BJ (cell line): ENCODE measurements around the gene EPB41. TPM values are rescaled to one million over a fixed set of nuclear protein-coding genes. Genes with fewer than 3 reads are reported as not detected.

Experiments
- CTCF ChIA-PET: fragments of 350-600 bp; formaldehyde crosslinking; extraction: SDS; loops from one replicate; lab custom pipeline; 2021; ENCODE audit warnings: antibody characterized with exemption, inconsistent platforms; lab: Yijun Ruan, JAX
- POLR2A ChIA-PET: fragments of 300-600 bp; sonication (Branson Sonifier 250); formaldehyde crosslinking; extraction: SDS; loops from one replicate; lab custom pipeline; 2021; ENCODE audit warnings: antibody characterized with exemption; lab: Charles Lee
- DNase-seq: peaks from one replicate; pipeline ENCODE4 v3.0.0-alpha.2; 2011; ENCODE audit warnings: low read depth
- H3K27me3 ChIP-seq: 2 replicates; pipeline ENCODE4 v1.6.0; 2011; ENCODE audit warnings: low read length; ENCODE audit not compliant: control insufficient read depth, insufficient read depth
- H3K36me3 ChIP-seq: 2 replicates; pipeline ENCODE4 v1.5.1; 2011; ENCODE audit warnings: low read length; ENCODE audit not compliant: control insufficient read depth, insufficient read depth
- H3K4me3 ChIP-seq: 2 replicates; pipeline ENCODE4 v1.5.1; 2011; ENCODE audit warnings: low read depth, mild to moderate bottlenecking, control low read depth, low read length
- CTCF ChIP-seq: IDR thresholded peaks from 2 replicates; pipeline ENCODE4 v1.5.1; 2011; ENCODE audit warnings: low read depth, mild to moderate bottlenecking, control low read depth, inconsistent platforms, low read length, moderate library complexity; ENCODE audit not compliant: insufficient read depth
- polyA plus RNA-seq: library from polyadenylated mRNA; depleted of rRNA; stranded (reverse); fragments of >200 nt; gene quantifications from 2 replicates; pipeline ENCODE4 v1.2.3, GENCODE V29; 2011

Gene EPB41
- polyA plus RNA-seq, 1 experiment, result 7.5 TPM

GRCh38 chr1:28887835-28888682 is 26.3 kb upstream of the EPB41 start:
- no peak for DNase-seq
- CTCF ChIA-PET, result interaction anchor here (0.9 to 14.8 kb wide), 6 partner anchors 11 to 315 kb away, joined by 3 to 152 read pairs (median 5); no protein-coding TSS in a partner anchor
- POLR2A ChIA-PET, result interaction anchor here (0.6 to 0.7 kb wide), 2 partner anchors 73 to 245 kb away, joined by 3 read pairs; partner anchors contain the start of gene TAF12
- no peak for TF ChIP-seq CTCF
- H3K27me3 ChIP-seq, result no peaks in the 10 kb centered on the region
- H3K4me3 ChIP-seq, result peak overlapping the region; percentile 82
- no peaks in the 10 kb centered on the region for H3K36me3 ChIP-seq

GRCh38 chr1:28888915-28889314 is 25.5 kb upstream of the EPB41 start:
- CTCF ChIA-PET, result interaction anchor here (0.9 to 14.8 kb wide), 2 partner anchors 143 to 313 kb away, joined by 4 to 152 read pairs; no protein-coding TSS in a partner anchor
- DNase-seq, result no peak

GRCh38 chr1:28889357-28889756 is 25.0 kb upstream of the EPB41 start:
- TF ChIP-seq CTCF, result no peak
- Histone ChIP-seq H3K36me3 (no peaks in the 10 kb centered on the region), H3K27me3 (no peaks in the 10 kb centered on the region), H3K4me3 (no peak overlapping the region)
- no peak for DNase-seq
- ChIA-PET CTCF (interaction anchor here (0.9 to 14.8 kb wide), 2 partner anchors 143 to 312 kb away, joined by 4 to 152 read pairs; no protein-coding TSS in a partner anchor), POLR2A (no interaction called here)

More at GRCh38 chr1:28888915-28889314, 25.5 kb upstream of the EPB41 start:
- POLR2A ChIA-PET, result no interaction called here
- Histone ChIP-seq H3K36me3 (no peaks in the 10 kb centered on the region), H3K27me3 (no peaks in the 10 kb centered on the region), H3K4me3 (no peak overlapping the region)
- no peak for TF ChIP-seq CTCF

GRCh38 chr1:28890435-28890834 is 23.9 kb upstream of the EPB41 start:
- POLR2A ChIA-PET, result no interaction called here
- H3K36me3 ChIP-seq, result no peaks in the 10 kb centered on the region
- no peak for DNase-seq
- TF ChIP-seq CTCF, result no peak
- H3K4me3 ChIP-seq, result no peak overlapping the region
- H3K27me3 ChIP-seq, result no peaks in the 10 kb centered on the region
- CTCF ChIA-PET, result interaction anchor here (1.3 to 14.8 kb wide), 4 partner anchors 8 to 141 kb away, joined by 3 to 152 read pairs (median 4); no protein-coding TSS in a partner anchor

GRCh38 chr1:28890836-28891235 is 23.5 kb upstream of the EPB41 start:
- ChIA-PET CTCF (interaction anchor here (1.3 to 14.8 kb wide), 4 partner anchors 9 to 141 kb away, joined by 3 to 152 read pairs (median 4); no protein-coding TSS in a partner anchor), POLR2A (interaction anchor here (0.6 kb wide), 1 partner anchor 562 kb away, joined by 3 read pairs; no protein-coding TSS in a partner anchor)
- TF ChIP-seq CTCF, result no peak
- no peak overlapping the region for H3K4me3 ChIP-seq
- no peaks in the 10 kb centered on the region for H3K36me3 ChIP-seq
- DNase-seq, result no peak
- no peaks in the 10 kb centered on the region for H3K27me3 ChIP-seq
